H9 (cell line): ENCODE data around the gene PSMA3. TPM values are rescaled to one million over a fixed set of nuclear protein-coding genes. Genes with fewer than 3 reads are reported as not detected.

Experiments
- DNase-seq: peaks from one replicate; pipeline ENCODE4 v3.0.0-alpha.2; 2017
- H2AFZ ChIP-seq: one replicate; pipeline ENCODE4 v1.6.1; 2013; ENCODE audit warnings: mild to moderate bottlenecking, low read length, control low read depth, moderate library complexity
- H2AK5ac ChIP-seq: 2 replicates; pipeline ENCODE4 v1.6.1; 2013; ENCODE audit warnings: low read length, control low read depth, mixed read lengths; ENCODE audit not compliant: insufficient read length
- H2BK120ac ChIP-seq: one replicate; pipeline ENCODE4 v1.6.1; 2013; ENCODE audit warnings: low read depth, mild to moderate bottlenecking, low read length, control low read depth, inconsistent platforms; ENCODE audit not compliant: poor library complexity, severe bottlenecking
- H2BK12ac ChIP-seq: 2 replicates; pipeline ENCODE4 v1.6.1; 2013; ENCODE audit warnings: low read length, control low read depth, mixed read lengths, low read depth; ENCODE audit not compliant: insufficient read length
- H2BK15ac ChIP-seq: 2 replicates; pipeline ENCODE4 v1.6.1; 2013; ENCODE audit warnings: low read depth, low read length, control low read depth
- H2BK20ac ChIP-seq: one replicate; pipeline ENCODE4 v1.6.1; 2013; ENCODE audit warnings: low read depth, mild to moderate bottlenecking, low read length, control low read depth, inconsistent platforms; ENCODE audit not compliant: poor library complexity, severe bottlenecking
- H2BK5ac ChIP-seq: 2 replicates; pipeline ENCODE4 v1.6.1; 2013; ENCODE audit warnings: low read length, control low read depth, mixed read lengths; ENCODE audit not compliant: insufficient read length
- H3K14ac ChIP-seq: 2 replicates; pipeline ENCODE4 v1.6.1; 2013; ENCODE audit warnings: low read length, control low read depth; ENCODE audit not compliant: insufficient read depth
- H3K18ac ChIP-seq: 2 replicates; pipeline ENCODE4 v1.6.1; 2013; ENCODE audit warnings: low read depth, mild to moderate bottlenecking, mixed read lengths, low read length, control low read depth; ENCODE audit not compliant: insufficient read length
- H3K23ac ChIP-seq: 2 replicates; pipeline ENCODE4 v1.6.1; 2013; ENCODE audit warnings: low read length, control low read depth, mixed read lengths, low read depth; ENCODE audit not compliant: insufficient read length
- H3K23me2 ChIP-seq: 2 replicates; pipeline ENCODE4 v1.6.1; 2013; ENCODE audit warnings: low read depth, mild to moderate bottlenecking, mixed read lengths, low read length, control low read depth; ENCODE audit not compliant: insufficient read length, poor library complexity, severe bottlenecking
- H3K27ac ChIP-seq: 2 replicates; pipeline ENCODE4 v1.5.1; 2013; ENCODE audit warnings: low read length, control low read depth, mixed read lengths, low read depth; ENCODE audit not compliant: insufficient read length
- H3K27me3 ChIP-seq: 2 replicates; pipeline ENCODE4 v1.6.1; 2013; ENCODE audit warnings: low read length, control low read depth, inconsistent platforms; ENCODE audit not compliant: insufficient read depth
- H3K4ac ChIP-seq: 2 replicates; pipeline ENCODE4 v1.6.1; 2013; ENCODE audit warnings: low read depth, mild to moderate bottlenecking, control low read depth, inconsistent platforms, low read length, moderate library complexity
- H3K4me1 ChIP-seq: 2 replicates; pipeline ENCODE4 v1.6.1; 2013; ENCODE audit warnings: low read length, control low read depth, inconsistent platforms; ENCODE audit not compliant: insufficient read depth
- H3K4me2 ChIP-seq: 2 replicates; pipeline ENCODE4 v1.6.1; 2013; ENCODE audit warnings: low read length, control low read depth, mixed read lengths; ENCODE audit not compliant: insufficient read length, insufficient read depth
- H3K56ac ChIP-seq: 2 replicates; pipeline ENCODE4 v1.6.1; 2013; ENCODE audit warnings: low read depth, mild to moderate bottlenecking, mixed read lengths, low read length, control low read depth; ENCODE audit not compliant: insufficient read length
- H3K79me1 ChIP-seq: 2 replicates; pipeline ENCODE4 v1.6.1; 2013; ENCODE audit warnings: low read depth, mild to moderate bottlenecking, moderate library complexity, low read length, control low read depth, inconsistent platforms; ENCODE audit not compliant: insufficient read depth, poor library complexity, severe bottlenecking
- H3K79me2 ChIP-seq: 2 replicates; pipeline ENCODE4 v1.6.1; 2013; ENCODE audit warnings: low read length, control low read depth, inconsistent platforms; ENCODE audit not compliant: insufficient read depth
- H3K9ac ChIP-seq: 2 replicates; pipeline ENCODE4 v1.6.1; 2013; ENCODE audit warnings: low read length, control low read depth, mixed read lengths; ENCODE audit not compliant: insufficient read length; ENCODE audit errors: extremely low read depth
- H3K9me3 ChIP-seq: one replicate; pipeline ENCODE4 v1.6.1; 2013; ENCODE audit warnings: low read depth, low read length, inconsistent platforms; ENCODE audit not compliant: control insufficient read depth
- H3T11ph ChIP-seq: one replicate; pipeline ENCODE4 v1.6.1; 2013; ENCODE audit warnings: mild to moderate bottlenecking, low read length, control low read depth, inconsistent platforms
- H4K20me1 ChIP-seq: one replicate; pipeline ENCODE4 v1.6.1; 2013; ENCODE audit not compliant: control insufficient read depth, insufficient read length, insufficient read depth
- H4K5ac ChIP-seq: 2 replicates; pipeline ENCODE4 v1.6.1; 2013; ENCODE audit warnings: low read depth, mild to moderate bottlenecking, mixed read lengths, low read length, control low read depth; ENCODE audit not compliant: insufficient read length
- H4K8ac ChIP-seq: replicated peaks from 2 replicates; pipeline ENCODE4 v1.6.1; 2013; ENCODE audit warnings: low read length, control low read depth, mixed read lengths, low read depth; ENCODE audit not compliant: insufficient read length
- H4K91ac ChIP-seq: 2 replicates; pipeline ENCODE4 v1.6.1; 2013; ENCODE audit warnings: low read depth, mild to moderate bottlenecking, moderate library complexity, mixed read lengths, low read length, control low read depth; ENCODE audit not compliant: insufficient read length
- H3K27ac Mint-ChIP-seq, 3 experiments: 2 replicates in 2 of 3; 3 replicates in 1 of 3; pipeline ENCODE4 v1.8.0; 2020 to 2021; ENCODE audit warnings: mixed read lengths in 3 of 3, mild to moderate bottlenecking in 1 of 3, moderate library complexity in 1 of 3
- H3K27me3 Mint-ChIP-seq: 2 replicates; pipeline ENCODE4 v1.8.0; 2021; ENCODE audit warnings: low read depth, mild to moderate bottlenecking, moderate library complexity, mixed read lengths
- H3K36me3 Mint-ChIP-seq, 3 experiments: 2 replicates in 2 of 3; 3 replicates in 1 of 3; pipeline ENCODE4 v1.8.0; 2020 to 2021; ENCODE audit warnings: low read depth in 3 of 3, mixed read lengths in 3 of 3; ENCODE audit not compliant: insufficient read depth in 1 of 3
- H3K4me1 Mint-ChIP-seq, 2 experiments: 2 replicates each; pipeline ENCODE4 v1.8.0; 2020; ENCODE audit warnings: mixed read lengths in 2 of 2
- H3K4me3 Mint-ChIP-seq, 2 experiments: 2 replicates in 1 of 2; 3 replicates in 1 of 2; pipeline ENCODE4 v1.8.0; 2020 to 2021; ENCODE audit warnings: mild to moderate bottlenecking in 2 of 2, mixed read lengths in 2 of 2, moderate library complexity in 1 of 2
- H3K9me3 Mint-ChIP-seq, 2 experiments: 2 replicates in 1 of 2; 3 replicates in 1 of 2; pipeline ENCODE4 v1.8.0; 2020; ENCODE audit warnings: mild to moderate bottlenecking in 2 of 2, mixed read lengths in 2 of 2, moderate library complexity in 1 of 2
- CTCF ChIP-seq: fragments of 200-600 bp; sonication (generic); conservative IDR thresholded peaks from 3 replicates; pipeline ENCODE4 v1.8.0; 2021; ENCODE audit warnings: antibody characterized with exemption, mild to moderate bottlenecking
- total RNA-seq: library from RNA; stranded (reverse); gene quantifications from 2 replicates; pipeline ENCODE4 v1.2.1, GENCODE V29; 2021

PSMA3 gene
- total RNA-seq, 1 experiment from 2014 or later: 342 TPM

DNA sequence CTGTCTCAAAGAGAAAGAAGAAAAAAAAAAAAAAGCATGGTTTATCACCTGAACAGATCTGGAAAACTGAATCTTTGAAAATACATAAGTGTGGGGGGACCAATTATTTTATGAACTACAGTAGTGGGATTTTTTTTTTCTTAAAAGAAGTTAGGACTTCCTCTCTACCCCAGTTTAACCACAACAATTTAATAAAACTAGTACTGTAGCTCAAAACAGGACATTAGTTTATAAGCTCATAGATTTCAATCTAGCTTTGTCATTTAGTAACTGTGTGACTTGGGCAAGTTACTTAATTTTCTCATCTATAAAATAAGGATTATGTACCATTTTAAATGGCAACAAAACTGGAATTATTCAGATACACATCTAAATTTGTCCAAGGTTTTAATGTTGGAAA, 30.2 kb downstream of the PSMA3 start:
- Mint-ChIP-seq H3K4me3 (no peak overlapping the region), H3K27ac (peak overlapping the region in 2 of 3 experiments; percentile 74 to 86; a peak in 3 of 7 replicates), H3K36me3 (peaks cover 20 to 70% (median 53%) of the 10 kb centered on the region in 3 experiments; a peak in 6 of 7 replicates), H3K4me1 (no peaks in the 10 kb centered on the region), H3K9me3 (no peaks in the 10 kb centered on the region), H3K27me3 (no peaks in the 10 kb centered on the region)
- Histone ChIP-seq H4K5ac (no peak overlapping the region), H2AK5ac (no peak overlapping the region), H3K14ac (no peak overlapping the region), H3K27ac (no peak overlapping the region), H4K91ac (no peak overlapping the region), H2BK120ac (no peak overlapping the region), H3K56ac (no peak overlapping the region), H3K79me2 (no peaks in the 10 kb centered on the region), H2AFZ (no peak overlapping the region), H2BK12ac (no peak overlapping the region), H3K9me3 (no peaks in the 10 kb centered on the region), H3K4ac (no peak overlapping the region), H2BK20ac (no peak overlapping the region), H3K23ac (no peak overlapping the region), H3K27me3 (no peaks in the 10 kb centered on the region), H2BK15ac (no peak overlapping the region), H3K4me1 (no peaks in the 10 kb centered on the region), H3K4me2 (no peak overlapping the region), H3K18ac (no peak overlapping the region), H4K20me1 (no peaks in the 10 kb centered on the region), H3K23me2 (no peaks in the 10 kb centered on the region), H3T11ph (no peak overlapping the region), H3K9ac (no peak overlapping the region), H2BK5ac (no peak overlapping the region), H3K79me1 (peaks cover 4% of the 10 kb centered on the region), H4K8ac (no peak overlapping the region)
- no peak for DNase-seq
- no peak for TF ChIP-seq CTCF
